GM03348 (cell line): ENCODE measurements around the gene ZFYVE1.
"Not testable (repeated sequence)": the region's sequence is repeated elsewhere in the genome, so short reads cannot be mapped to it uniquely, and the experiment has no call there.

Source experiments
- DNase-seq: peaks from one replicate; pipeline ENCODE4 v3.0.0; 2012; ENCODE audit warnings: low spot score

ZFYVE1 gene

GRCh38 chr14:72956741-72957140, 70.2 kb downstream of the ZFYVE1 start:
- DNase-seq: not testable (repeated sequence)

- no peak for DNase-seq
These were observed 74.7 kb downstream of the ZFYVE1 start for GRCh38 chr14:72952171-72952570.

DNA sequence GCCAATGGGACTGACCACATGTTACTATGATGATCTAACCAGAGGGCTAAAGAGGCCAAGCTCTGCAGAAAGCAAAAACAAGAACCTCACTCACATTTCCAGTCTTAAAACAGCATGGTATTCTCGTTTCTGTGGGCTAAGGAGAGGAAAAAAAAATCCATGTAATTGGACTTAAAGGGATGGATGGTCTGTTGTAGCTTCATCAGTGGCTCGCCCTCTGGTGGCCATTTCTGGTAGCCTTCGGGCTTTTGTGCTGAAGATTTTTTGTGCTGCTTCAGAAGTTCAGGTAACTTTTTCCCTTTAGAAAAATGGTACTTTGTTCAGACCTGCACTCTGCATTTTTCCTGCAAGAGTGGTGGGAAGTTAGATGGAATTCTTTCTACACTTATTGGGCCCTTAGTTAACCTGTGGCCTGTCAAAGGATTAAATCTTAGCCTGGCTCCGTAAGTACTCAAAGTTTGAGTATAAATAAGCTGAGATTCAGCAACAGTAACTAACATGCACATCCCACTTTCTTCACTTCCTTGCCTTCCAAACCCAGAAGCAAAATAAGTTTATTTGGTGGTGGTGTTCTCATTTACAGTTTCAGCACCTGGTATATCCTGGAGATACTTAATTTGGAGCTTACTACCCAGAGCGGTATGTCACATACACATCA, 78.3 kb downstream of the ZFYVE1 start:
- peak; percentile 82 for DNase-seq

DNA sequence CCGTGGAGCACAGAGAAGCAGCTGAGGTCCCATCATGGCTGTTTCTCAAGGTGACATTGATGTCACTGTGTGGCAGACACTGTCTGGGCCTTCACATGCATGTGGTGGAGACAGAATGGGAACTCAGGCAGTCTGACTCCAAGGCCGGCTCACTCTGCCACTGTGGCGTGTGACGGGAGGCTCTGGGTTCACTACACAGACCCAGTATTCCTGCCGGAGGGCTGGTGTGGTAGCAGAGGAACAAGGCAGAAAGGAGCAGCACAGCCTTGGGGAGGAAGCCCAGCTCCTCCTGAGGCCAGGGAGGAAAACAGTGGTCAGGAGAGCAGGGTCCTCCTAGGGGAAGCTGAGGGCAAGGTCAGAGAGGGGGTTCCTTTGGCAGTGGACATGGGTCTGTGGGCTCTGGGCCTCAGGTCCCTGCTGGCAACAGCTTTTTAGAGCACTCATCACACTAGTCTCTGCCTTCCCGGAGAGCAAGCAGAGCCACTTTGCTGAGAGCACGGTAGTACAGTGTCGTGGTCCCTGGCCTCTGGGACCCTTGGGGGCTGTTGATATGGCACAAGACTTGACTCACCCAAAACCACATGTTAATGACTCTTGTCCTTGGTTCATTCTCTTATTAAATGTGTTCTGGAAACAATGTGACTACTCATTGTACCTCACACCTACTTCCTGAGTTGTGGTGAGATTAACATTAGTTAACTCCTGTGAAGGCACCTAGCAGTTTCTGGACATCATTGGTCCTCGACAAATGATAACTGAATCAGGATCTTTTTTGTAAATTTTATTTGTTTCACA, 79.3 kb downstream of the ZFYVE1 start:
- no peak for DNase-seq

GRCh38 chr14:72946491-72946890, 80.4 kb downstream of the ZFYVE1 start:
- no peak for DNase-seq

DNA sequence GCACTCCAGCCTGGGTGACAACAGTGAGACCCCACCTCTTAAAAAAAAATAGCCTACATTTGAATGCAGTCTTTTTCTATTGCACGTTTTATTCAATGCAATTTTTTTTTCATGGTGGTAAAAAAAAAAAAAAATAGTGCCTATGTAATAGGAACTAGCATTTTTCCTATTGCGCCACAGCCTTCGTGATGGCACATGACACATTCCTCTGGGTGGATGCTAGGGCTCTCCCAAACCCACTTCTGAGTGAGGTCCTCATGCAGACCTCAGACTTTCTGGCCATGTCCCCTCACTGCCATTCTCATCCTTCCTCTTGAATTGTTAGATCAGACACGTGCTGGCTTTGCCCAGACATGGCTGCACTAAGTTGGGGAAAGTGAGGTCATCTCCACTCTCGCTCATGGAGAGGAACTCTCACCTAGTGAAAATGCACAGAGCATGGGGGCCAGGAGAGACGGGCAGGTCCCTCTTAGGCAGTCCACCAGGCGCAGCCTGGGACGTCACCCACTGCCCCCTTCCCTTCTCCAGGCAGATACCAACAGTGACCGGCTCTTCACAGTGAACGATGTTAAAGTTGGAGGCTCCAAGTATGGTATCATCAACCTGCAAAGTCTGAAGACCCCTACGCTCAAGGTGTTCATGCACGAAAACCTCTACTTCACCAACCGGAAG, 81.4 kb downstream of the ZFYVE1 start:
- no peak for DNase-seq

DNA sequence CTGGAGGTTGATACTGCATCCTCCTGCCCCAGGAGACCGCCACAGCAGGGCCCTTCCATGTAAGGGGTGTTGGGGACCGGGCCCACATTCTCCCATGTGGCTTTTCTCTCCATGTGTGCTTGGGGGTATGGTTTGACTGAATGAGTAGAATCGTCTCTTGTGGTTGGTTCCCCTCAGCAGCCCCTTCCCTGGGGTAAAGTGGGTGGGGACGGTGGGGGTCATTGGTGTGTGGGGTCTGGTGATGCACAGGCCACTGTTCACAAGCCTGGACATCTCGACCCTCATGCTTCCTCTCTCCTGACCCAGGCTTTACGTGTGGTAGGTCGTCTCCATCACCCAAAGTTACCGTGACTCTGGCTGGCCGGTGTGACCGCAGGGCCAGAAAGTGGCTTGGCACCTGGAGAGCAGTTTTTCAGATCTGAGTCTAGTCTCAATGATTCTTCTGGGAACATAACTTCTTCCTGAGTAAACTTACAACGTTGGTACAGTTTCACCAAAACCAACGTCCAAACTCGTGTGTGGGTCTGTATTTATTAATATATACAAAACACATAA, 83.0 kb downstream of the ZFYVE1 start:
- no peak for DNase-seq

DNA sequence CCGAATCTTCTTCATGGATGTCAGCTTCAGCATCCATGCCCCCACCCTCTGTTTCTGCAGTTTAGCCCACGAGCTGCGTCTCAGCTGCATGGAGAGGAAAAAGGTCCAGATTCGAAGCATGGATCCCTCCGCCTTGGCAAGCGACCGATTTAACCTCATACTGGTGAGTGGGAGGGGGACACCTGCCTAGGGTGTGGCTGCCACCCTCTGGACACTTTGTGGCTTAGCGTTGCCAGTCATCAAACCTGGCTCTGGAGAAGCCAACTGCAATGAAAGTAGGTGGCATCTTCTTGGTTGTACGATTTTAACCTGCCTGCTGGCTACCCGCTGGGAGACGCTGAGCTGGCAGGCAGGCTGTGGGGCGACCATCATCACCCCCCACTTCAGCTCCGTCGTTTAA, 84.0 kb downstream of the ZFYVE1 start:
- no peak for DNase-seq

DNA sequence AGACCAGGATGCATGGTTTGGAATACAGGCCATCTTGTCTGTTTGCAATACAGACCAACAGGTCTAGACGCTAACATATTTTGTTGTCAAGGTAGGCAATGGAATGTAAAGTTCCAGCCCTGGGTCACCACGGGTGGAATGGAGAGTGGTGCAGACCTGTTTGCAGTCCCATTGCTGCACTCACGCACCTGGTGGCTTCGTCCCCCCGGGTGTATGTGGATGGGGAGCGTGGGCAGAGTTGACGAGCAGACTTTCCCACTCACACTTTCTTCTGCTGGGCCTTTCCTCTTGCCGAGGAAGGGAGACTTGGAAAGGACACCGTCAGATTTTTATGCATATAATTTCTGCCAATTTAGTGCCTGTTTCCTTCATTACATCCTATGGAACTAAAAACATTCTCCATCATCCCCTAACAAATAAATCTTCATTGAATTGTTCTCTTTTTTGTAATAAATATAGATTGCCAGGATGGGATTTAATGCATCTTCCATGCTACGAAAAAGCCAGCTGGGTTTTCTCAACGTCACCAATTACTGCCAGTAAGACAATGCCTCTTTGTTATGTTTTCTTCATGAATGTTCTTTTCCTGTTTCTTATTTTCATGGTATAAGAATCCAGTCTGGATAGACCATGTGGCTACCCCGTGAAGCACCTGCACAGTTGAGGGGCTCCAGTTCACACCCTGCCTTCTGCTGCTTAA, 85.5 kb downstream of the ZFYVE1 start:
- DNase-seq: no peak

DNA sequence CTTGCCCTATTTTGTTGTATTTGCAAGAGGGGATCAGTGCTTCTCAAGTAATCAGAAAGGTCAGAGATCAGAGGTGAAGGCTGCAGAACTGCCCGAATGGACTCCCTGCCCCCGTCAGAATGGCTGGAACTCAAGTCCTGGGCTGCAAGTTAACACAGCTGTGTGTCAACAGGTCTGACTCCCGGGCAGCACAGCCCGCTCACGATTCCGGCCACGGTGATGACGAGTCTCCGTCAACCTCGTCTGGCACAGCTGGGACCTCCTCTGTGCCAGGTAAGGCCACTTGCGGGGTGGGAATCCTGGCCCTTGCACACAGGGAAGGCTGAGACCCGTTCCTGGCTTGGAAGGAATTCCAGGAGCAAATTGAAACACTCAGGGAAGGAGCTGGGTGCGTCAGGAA, 87.3 kb downstream of the ZFYVE1 start:
- no peak for DNase-seq

- DNase-seq: no peak
These were observed 94.0 kb downstream of the ZFYVE1 start for GRCh38 chr14:72932893-72933292.

DNA sequence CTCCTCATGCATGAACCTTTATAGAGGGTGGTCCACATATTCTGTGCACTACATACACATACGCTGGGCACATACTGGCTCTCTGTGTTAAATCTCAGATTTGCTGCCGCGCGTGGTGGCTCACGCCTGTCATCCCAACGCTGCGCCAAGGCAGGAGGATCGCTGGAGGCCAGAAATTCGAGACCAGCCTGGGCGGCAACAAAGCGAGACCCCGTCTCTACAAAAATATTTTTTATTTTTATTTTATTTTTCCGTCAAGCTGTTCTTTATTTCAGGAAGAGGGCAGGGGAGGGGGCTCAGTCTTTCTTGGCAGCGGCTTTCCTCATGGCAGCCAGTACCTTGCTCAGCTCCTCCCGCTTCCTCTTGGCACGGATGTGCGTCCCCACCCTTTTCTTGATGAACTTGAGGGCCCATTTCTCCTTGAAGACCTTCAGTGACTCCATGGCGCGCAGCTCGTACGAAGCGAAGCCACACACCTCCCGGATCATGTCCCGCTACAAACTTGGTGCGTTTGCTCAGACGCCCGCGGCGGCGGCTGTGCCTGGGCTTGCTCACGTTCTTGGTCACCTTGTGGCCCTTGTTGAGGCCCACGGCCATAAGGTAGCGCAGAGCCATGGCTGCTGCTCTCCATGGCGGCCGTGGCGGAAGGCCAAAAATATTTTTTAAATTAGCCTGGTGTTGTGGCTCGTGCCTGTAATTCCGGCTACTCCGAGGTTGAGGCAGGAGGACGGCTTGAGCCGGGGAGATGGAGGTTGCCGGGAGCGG, 97.4 kb downstream of the ZFYVE1 start:
- DNase-seq: no peak

DNA sequence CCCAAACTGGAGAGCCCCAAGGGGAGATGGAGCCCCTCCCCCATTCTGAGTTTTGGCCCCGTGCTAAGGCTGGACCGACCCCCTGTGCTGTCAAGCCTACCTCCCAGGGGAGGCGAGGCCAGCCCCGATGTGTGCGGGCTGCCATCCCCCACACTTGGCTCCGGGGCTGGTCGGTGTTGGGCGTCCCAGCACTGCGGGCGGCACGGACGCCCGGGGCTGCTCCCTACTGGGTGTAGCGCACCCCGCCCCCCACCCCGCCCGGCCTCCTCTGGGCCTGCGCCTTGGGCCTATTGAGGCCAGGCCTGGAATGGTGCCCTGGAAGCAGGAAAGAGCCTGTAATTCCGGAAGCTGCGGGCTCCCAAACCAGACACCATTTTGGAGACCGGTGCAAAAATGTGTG, 98.0 kb downstream of the ZFYVE1 start:
- no peak for DNase-seq

DNA sequence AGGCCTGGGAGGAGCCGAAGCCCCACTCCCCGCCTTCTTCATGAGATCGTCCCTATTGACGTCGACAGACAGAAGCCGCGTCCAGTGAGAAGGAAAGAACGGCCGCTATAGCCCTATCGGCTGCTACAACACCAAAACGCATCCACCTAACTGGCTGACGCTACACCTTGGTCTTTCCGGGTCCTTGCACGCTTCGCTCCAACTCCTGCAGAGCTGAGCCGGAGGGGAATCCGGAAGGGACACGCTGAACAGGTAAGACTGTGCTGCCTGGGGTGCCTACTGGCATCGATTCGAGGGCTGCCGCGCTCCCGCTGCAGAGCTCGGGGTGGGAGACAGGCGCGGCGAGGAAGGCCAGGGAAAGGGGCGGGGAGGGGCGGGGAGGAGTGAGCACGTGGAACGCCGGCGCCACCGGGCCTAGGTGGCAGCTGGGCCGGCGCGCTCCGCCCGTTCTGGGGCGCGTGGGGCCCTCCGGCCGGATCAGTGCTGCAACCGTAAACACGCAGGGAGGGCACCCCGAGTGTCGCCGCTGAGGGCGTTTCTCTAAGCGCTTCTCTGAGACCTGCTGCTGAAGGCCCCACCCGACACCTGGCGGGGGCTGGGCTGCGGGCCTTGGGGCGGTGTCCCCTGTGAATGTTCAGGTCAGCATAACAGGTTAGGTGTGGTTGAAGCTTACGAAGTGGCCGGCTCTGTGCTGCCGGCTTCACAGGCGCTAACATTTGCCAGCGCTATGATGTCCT, 100.4 kb downstream of the ZFYVE1 start, which contains the start of gene DCAF4:
Gene DCAF4, plus strand, starts transcription at position 173 of the 737 bp plus-strand sequence. CDS start 11,515 bp downstream, outside the sequence.
- DNase-seq: peak; percentile 99

DNA sequence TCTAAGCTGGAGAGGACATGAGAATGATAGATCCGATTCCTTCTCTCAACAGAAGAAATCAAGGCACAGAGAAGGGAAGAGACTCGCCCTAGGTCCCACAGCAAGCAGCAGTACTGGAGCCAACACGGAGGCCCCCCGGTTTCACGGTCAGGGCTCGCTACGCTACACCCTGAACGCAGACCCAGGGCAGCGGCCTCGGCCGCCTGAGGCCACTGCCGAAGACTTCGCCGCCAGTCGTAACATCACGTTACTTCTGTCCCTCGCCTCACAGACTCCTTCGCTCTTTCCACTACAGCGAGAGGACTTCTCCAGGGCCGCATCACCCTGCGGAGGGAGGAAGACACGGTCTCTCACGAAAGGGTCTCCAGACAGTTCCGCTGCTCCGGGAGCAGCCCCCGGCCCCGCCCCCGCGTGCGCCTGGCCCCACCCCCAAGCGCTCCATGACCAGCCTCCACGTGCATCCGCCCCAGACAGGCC, 101.1 kb downstream of the ZFYVE1 start:
- DNase-seq: no peak

- DNase-seq: no peak
These were observed 101.6 kb downstream of the ZFYVE1 start for GRCh38 chr14:72925171-72925759.

- no peak for DNase-seq
These were observed 102.6 kb downstream of the ZFYVE1 start for GRCh38 chr14:72924337-72924736.

DNA sequence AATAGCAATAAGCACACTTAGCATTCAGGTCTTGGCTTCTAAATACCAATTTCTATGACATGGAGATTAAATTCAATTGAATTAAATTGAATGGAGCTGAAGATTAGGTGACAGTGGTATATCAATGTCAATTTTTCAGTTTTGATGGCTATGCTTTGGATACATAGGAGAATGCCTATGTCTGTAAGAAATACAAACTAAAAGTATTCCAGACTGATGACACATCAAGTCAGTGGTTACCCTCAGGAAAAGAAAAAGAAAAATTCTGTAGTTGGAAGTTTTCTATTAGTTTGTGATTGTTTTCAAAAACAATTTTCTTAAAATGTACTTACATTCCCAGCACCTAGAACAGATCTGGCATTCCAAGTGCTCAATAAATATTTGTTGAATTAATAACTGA, 105.5 kb downstream of the ZFYVE1 start:
- peak; percentile 31 for DNase-seq

GRCh38 chr14:72920008-72920407, 106.9 kb downstream of the ZFYVE1 start:
- DNase-seq: no peak
